ENCODE data around the gene ITPR2. TPM values are rescaled to one million over a fixed set of nuclear protein-coding genes. Genes with fewer than 3 reads are reported as not detected.

The ITPR2 gene
- total RNA-seq, 1 experiment from 2014 or later = 41.6 TPM

DNA sequence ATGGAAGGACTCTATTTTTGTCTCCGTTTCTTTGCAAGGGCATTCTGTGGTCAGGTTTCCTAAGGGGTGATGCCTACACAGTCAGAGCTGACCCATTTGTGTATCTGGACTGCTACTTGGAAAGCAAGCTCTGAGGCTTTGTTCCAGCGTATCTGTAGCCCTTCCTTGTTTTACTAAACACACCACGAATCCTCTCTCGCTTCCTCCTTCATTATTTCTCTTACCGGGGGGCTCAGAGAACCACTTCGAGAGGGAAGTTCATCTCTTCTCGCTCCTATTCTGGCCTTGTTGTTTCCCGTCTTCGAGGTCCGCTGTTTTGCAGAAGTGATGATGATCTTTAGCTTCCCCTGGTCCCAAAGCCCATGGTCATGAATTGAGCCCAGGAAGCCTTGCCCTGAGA is 472.9 kb downstream of the ITPR2 start:
- no TSS peak for BruUV-seq (replicated peaks)
- H3K9me3 ChIP-seq = no peaks in the 10 kb centered on the region
- ChIA-PET CTCF (no interaction called here), POLR2A (no interaction called here)
- no peak for DNase-seq
- Mint-ChIP-seq H3K27ac (ENCODE audit: unreplicated experiment) (no peak overlapping the region), H3K36me3 (ENCODE audit: insufficient read depth, unreplicated experiment) (peaks cover 5% of the 10 kb centered on the region), H3K4me3 (ENCODE audit: unreplicated experiment) (no peak overlapping the region), H3K27me3 (ENCODE audit: insufficient read depth, unreplicated experiment) (no peaks in the 10 kb centered on the region), H3K9me3 (ENCODE audit: unreplicated experiment) (no peaks in the 10 kb centered on the region), H3K4me1 (ENCODE audit: low read depth, unreplicated experiment) (peaks cover 6% of the 10 kb centered on the region)
- no peaks in the 10 kb centered on the region for H3K27me3 ChIP-seq (replicated peaks; ENCODE audit: control insufficient read depth, insufficient read depth, low read length)
- no peak for TF ChIP-seq CTCF (IDR thresholded peaks at IDR 0.05; ENCODE audit: insufficient read depth in 1 of 2, low read depth in 1 of 2, low read length in 1 of 2, severe bottlenecking in 1 of 2, unreplicated experiment in 1 of 2)
- intact Hi-C loops (cut with micrococcal nuclease; ENCODE audit: unreplicated experiment) = loop anchor here (5.0 kb wide), 1 partner anchor 263 kb away; no protein-coding TSS in a partner anchor
- H3K4me1 ChIP-seq = peaks cover 12% of the 10 kb centered on the region
- H3K4me3 ChIP-seq (ENCODE audit: low read depth, low read length) = no peak overlapping the region
- H3K36me3 ChIP-seq (ENCODE audit: control insufficient read depth, insufficient read depth, low read length) = no peaks in the 10 kb centered on the region

DNA sequence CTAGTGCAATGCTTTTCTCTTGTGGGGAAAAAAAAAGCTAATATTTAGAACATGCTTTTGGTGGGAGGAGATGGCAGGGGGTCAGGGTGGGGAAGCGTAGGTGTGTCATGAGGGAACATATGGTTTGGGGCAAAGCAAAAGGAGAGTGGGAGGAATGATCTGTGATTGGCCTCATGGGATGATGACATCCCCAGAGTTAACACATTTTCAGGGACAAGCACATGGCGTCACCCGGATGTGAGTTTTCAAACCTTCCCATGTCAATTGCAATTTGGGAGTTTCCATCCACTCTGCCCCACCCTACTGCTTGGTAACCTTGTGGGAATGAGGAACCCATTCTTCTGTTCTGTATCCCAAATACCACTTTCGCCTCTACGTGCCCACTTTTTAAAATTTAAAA is 473.4 kb downstream of the ITPR2 start:
- H3K36me3 ChIP-seq (ENCODE audit: control insufficient read depth, insufficient read depth, low read length) = no peaks in the 10 kb centered on the region
- H3K9me3 Mint-ChIP-seq (ENCODE audit: unreplicated experiment) = no peaks in the 10 kb centered on the region
- H3K4me3 ChIP-seq (ENCODE audit: low read depth, low read length) = no peak overlapping the region
- H3K4me1 Mint-ChIP-seq (ENCODE audit: low read depth, unreplicated experiment) = peaks cover 6% of the 10 kb centered on the region
- ChIA-PET CTCF (no interaction called here), POLR2A (no interaction called here)
- no peak for DNase-seq
- no peaks in the 10 kb centered on the region for H3K27me3 Mint-ChIP-seq (ENCODE audit: insufficient read depth, unreplicated experiment)
- intact Hi-C loops (cut with micrococcal nuclease; ENCODE audit: unreplicated experiment) = no loop called here
- no peaks in the 10 kb centered on the region for H3K27me3 ChIP-seq (replicated peaks; ENCODE audit: control insufficient read depth, insufficient read depth, low read length)
- no peak for TF ChIP-seq CTCF (IDR thresholded peaks at IDR 0.05; ENCODE audit: insufficient read depth in 1 of 2, low read depth in 1 of 2, low read length in 1 of 2, severe bottlenecking in 1 of 2, unreplicated experiment in 1 of 2)
- BruUV-seq (replicated peaks) = no TSS peak
- no peak overlapping the region for H3K27ac Mint-ChIP-seq (ENCODE audit: unreplicated experiment)
- peaks cover 5% of the 10 kb centered on the region for H3K36me3 Mint-ChIP-seq (ENCODE audit: insufficient read depth, unreplicated experiment)
- H3K9me3 ChIP-seq = no peaks in the 10 kb centered on the region
- peaks cover 12% of the 10 kb centered on the region for H3K4me1 ChIP-seq
- no peak overlapping the region for H3K4me3 Mint-ChIP-seq (ENCODE audit: unreplicated experiment)

DNA sequence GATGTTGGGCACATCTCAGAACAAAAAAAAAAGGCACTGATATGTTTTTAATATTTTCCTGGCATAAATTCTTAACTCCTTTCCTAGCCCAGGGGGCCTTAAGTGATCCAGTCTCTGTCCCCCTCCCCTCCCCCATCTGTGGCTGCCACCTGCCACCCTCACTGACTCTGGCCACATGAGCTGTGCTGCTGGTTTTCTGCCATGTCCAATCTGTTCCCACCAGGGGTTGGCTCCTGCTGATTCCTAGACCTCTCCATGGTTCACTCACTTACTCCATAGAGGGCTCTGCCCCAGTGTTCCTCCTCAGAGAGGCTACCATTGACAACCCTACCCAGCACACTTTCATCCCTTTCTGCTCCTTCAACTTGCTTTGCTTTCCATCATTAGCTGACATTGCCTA is 474.3 kb downstream of the ITPR2 start:
- intact Hi-C loops (cut with micrococcal nuclease; ENCODE audit: unreplicated experiment) = no loop called here
- Histone ChIP-seq H3K9me3 (no peaks in the 10 kb centered on the region), H3K4me3 (ENCODE audit: low read depth, low read length) (no peak overlapping the region), H3K4me1 (peaks cover 12% of the 10 kb centered on the region), H3K36me3 (ENCODE audit: control insufficient read depth, insufficient read depth, low read length) (no peaks in the 10 kb centered on the region), H3K27me3 (replicated peaks; ENCODE audit: control insufficient read depth, insufficient read depth, low read length) (no peaks in the 10 kb centered on the region)
- DNase-seq = no peak
- CTCF ChIA-PET = no interaction called here
- no TSS peak for BruUV-seq (replicated peaks)
- Mint-ChIP-seq H3K27me3 (ENCODE audit: insufficient read depth, unreplicated experiment) (no peaks in the 10 kb centered on the region), H3K27ac (ENCODE audit: unreplicated experiment) (no peak overlapping the region), H3K9me3 (ENCODE audit: unreplicated experiment) (no peaks in the 10 kb centered on the region), H3K36me3 (ENCODE audit: insufficient read depth, unreplicated experiment) (peaks cover 5% of the 10 kb centered on the region), H3K4me1 (ENCODE audit: low read depth, unreplicated experiment) (peaks cover 6% of the 10 kb centered on the region), H3K4me3 (ENCODE audit: unreplicated experiment) (no peak overlapping the region)
- POLR2A ChIA-PET = no interaction called here
- TF ChIP-seq CTCF (IDR thresholded peaks at IDR 0.05; ENCODE audit: insufficient read depth in 1 of 2, low read depth in 1 of 2, low read length in 1 of 2, severe bottlenecking in 1 of 2, unreplicated experiment in 1 of 2) = no peak

Data from Caco-2 (cell line).